ENCODE measurements around the gene ADD3. TPM values are rescaled to one million over a fixed set of nuclear protein-coding genes. Genes with fewer than 3 reads are reported as not detected.

The ADD3 gene
- total and polyA plus RNA-seq, 9 donors = 65.3 to 110 (median 81.0) TPM

DNA sequence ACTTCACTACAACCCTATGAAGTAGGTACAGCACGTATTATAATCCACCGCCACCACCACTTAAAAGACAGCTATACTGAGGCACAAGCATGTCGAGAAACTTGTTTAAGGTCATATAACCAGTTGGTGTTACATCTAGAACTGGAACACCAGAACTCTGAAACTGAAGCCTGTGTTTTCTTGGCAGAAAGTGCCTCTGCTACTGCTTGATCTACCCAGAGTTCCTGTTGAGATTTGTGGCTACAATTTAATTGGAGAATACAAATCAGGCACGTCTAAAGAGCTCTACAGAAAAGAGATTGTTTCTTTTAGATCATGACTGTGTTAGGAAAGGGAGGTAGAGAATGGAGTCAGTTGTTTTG lies 4.3 kb upstream of the ADD3 start:
- 69 to 70% (median 69%) methylated on average over 4 of the region's 4 CpGs for WGBS, 3 donors
- no peak overlapping the region for H3K27ac ChIP-seq
- H3K9me3 ChIP-seq = no peaks in the 10 kb centered on the region
- no peak for DNase-seq
- no peaks in the 10 kb centered on the region for H3K27me3 ChIP-seq
- H3K4me3 ChIP-seq = no peak overlapping the region
- peaks cover 2% of the 10 kb centered on the region for H3K4me1 ChIP-seq (ENCODE audit: insufficient read depth)
- no peaks in the 10 kb centered on the region for H3K36me3 ChIP-seq
- no peak for TF ChIP-seq EP300 (IDR thresholded peaks at IDR 0.05)
- TF ChIP-seq CTCF (IDR thresholded peaks at IDR 0.05) = no peak
- no peak for TF ChIP-seq POLR2A (IDR thresholded peaks at IDR 0.05)
- intact Hi-C loops (cut with DNase I) = loop anchor here in 2 of 4 donors (10.0 kb wide), 2 partner anchors 109 to 119 kb away; no protein-coding TSS in a partner anchor

- TF ChIP-seq POLR2A (IDR thresholded peaks at IDR 0.05) = peak; percentile 24
- no peak for TF ChIP-seq CTCF (IDR thresholded peaks at IDR 0.05)
- no peak for TF ChIP-seq EP300 (IDR thresholded peaks at IDR 0.05)
- intact Hi-C loops (cut with DNase I) = loop anchor here in 3 of 4 donors (5.0 to 10.0 kb wide), 3 partner anchors 38 to 121 kb away; no protein-coding TSS in a partner anchor
- 7 to 20% (median 9%) methylated on average over 8 of the region's 8 CpGs for WGBS, 3 donors
These were observed 2.1 kb upstream of the ADD3 start for GRCh38 chr10:110005719-110006118.

GRCh38 chr10:110006358-110007160 lies 1.2 kb upstream of the ADD3 start:
- 1 to 4% (median 3%) methylated on average over 19 of the region's 19 CpGs for WGBS, 3 donors
- no peaks in the 10 kb centered on the region for H3K27me3 ChIP-seq
- no peaks in the 10 kb centered on the region for H3K9me3 ChIP-seq
- H3K27ac ChIP-seq = peak overlapping the region in 1 of 2 donors; percentile 93
- TF ChIP-seq EP300 (IDR thresholded peaks at IDR 0.05) (no peak), CTCF (IDR thresholded peaks at IDR 0.05) (no peak), POLR2A (IDR thresholded peaks at IDR 0.05) (no peak)
- peak overlapping the region; percentile 100 for H3K4me3 ChIP-seq
- intact Hi-C loops (cut with DNase I) = loop anchor here in 3 of 4 donors (5.0 to 10.0 kb wide), 3 partner anchors 39 to 122 kb away; no protein-coding TSS in a partner anchor
- peak in 2 of 5 donors; percentile 44 to 66 for DNase-seq
- no peaks in the 10 kb centered on the region for H3K36me3 ChIP-seq
- peaks cover 2% of the 10 kb centered on the region for H3K4me1 ChIP-seq (ENCODE audit: insufficient read depth)

More at GRCh38 chr10:110005719-110006118, 2.1 kb upstream of the ADD3 start:
- H3K4me1 ChIP-seq (ENCODE audit: insufficient read depth) = peaks cover 2% of the 10 kb centered on the region
- H3K27ac ChIP-seq = no peak overlapping the region
- H3K9me3 ChIP-seq = no peaks in the 10 kb centered on the region
- no peaks in the 10 kb centered on the region for H3K36me3 ChIP-seq
- DNase-seq = peak in 2 of 5 donors; percentile 33 to 42
- no peaks in the 10 kb centered on the region for H3K27me3 ChIP-seq
- peak overlapping the region; percentile 100 for H3K4me3 ChIP-seq

GRCh38 chr10:110007161-110007700 lies 553 bp upstream of the ADD3 start:
- peak overlapping the region; percentile 79 to 93 for H3K27ac ChIP-seq
- H3K9me3 ChIP-seq = no peaks in the 10 kb centered on the region
- no peaks in the 10 kb centered on the region for H3K36me3 ChIP-seq
- H3K27me3 ChIP-seq = no peaks in the 10 kb centered on the region
- no peak for DNase-seq
- 0 to 3% (median 1%) methylated on average over 39 to 41 of the region's 41 CpGs for WGBS, 3 donors
- intact Hi-C loops (cut with DNase I) = loop anchor here in 3 of 4 donors (5.0 to 10.0 kb wide), 3 partner anchors 40 to 122 kb away; no protein-coding TSS in a partner anchor
- H3K4me1 ChIP-seq (ENCODE audit: insufficient read depth) = peaks cover 2% of the 10 kb centered on the region
- peak overlapping the region; percentile 100 for H3K4me3 ChIP-seq
- TF ChIP-seq POLR2A (IDR thresholded peaks at IDR 0.05) = peak; percentile 60
- no peak for TF ChIP-seq CTCF (IDR thresholded peaks at IDR 0.05)

All from ovary (tissue), 9 donors.